SK-N-SH treated with all-trans-retinoic acid at 6 μM for 48 hours (cell line): ENCODE data around the gene GALNTL6.
"Not testable (repeated sequence)": the region's sequence is repeated elsewhere in the genome, so short reads cannot be mapped to it uniquely, and the experiment has no call there.

Source experiments
- CSDC2 ChIP-seq: fragments of 250-450 bp; sonication (Bioruptor Pico); IDR thresholded peaks from 2 replicates; pipeline ENCODE4 v1.5.0; 2020; ENCODE audit warnings: mild to moderate bottlenecking, moderate library complexity
- ISL1 ChIP-seq: fragments of 250-450 bp; sonication (Bioruptor Pico); IDR thresholded peaks from 2 replicates; pipeline ENCODE4 v2.1.2; 2022; ENCODE audit warnings: mild to moderate bottlenecking, moderate library complexity
- OSR1 ChIP-seq: fragments of 250-450 bp; sonication (Bioruptor Pico); IDR thresholded peaks from 2 replicates; pipeline ENCODE4 v1.8.0; 2022; ENCODE audit warnings: moderate library complexity, mild to moderate bottlenecking, inconsistent platforms
- RARB ChIP-seq: fragments of 250-450 bp; sonication (Bioruptor Pico); IDR thresholded peaks from 2 replicates; pipeline ENCODE4 v1.8.0; 2021; ENCODE audit warnings: mild to moderate bottlenecking, moderate library complexity
- TOX ChIP-seq: fragments of 250-450 bp; sonication (Bioruptor Pico); IDR thresholded peaks from 2 replicates; pipeline ENCODE4 v1.8.0; 2021; ENCODE audit warnings: mild to moderate bottlenecking, moderate library complexity, borderline replicate concordance
- ZNF565 ChIP-seq: fragments of 450-650 bp; formaldehyde crosslinking; conservative IDR thresholded peaks from 2 replicates; pipeline ENCODE4 v1.5.0; 2020; ENCODE audit warnings: low read depth, mild to moderate bottlenecking, moderate library complexity
- ZNF70 ChIP-seq: fragments of 450-650 bp; formaldehyde crosslinking; IDR thresholded peaks from 2 replicates; pipeline ENCODE4 v1.5.0; 2020; ENCODE audit warnings: mild to moderate bottlenecking, moderate library complexity
- TF ChIP-seq, protein P1 (sequence below): fragments of 250-450 bp; sonication (Bioruptor Pico); IDR thresholded peaks from 2 replicates; pipeline ENCODE4 v1.5.1; 2020; ENCODE audit warnings: low read depth, mild to moderate bottlenecking, moderate library complexity
- TF ChIP-seq, protein P2 (sequence below): fragments of 250-450 bp; sonication (Bioruptor Pico); IDR thresholded peaks from 2 replicates; pipeline ENCODE4 v1.8.0; 2021; ENCODE audit warnings: low read depth, mild to moderate bottlenecking, moderate library complexity, borderline replicate concordance
- TF ChIP-seq, protein P3 (sequence below): fragments of 250-450 bp; sonication (Bioruptor Pico); IDR thresholded peaks from 2 replicates; pipeline ENCODE4 v1.5.0; 2020; ENCODE audit warnings: mild to moderate bottlenecking, moderate library complexity
- TF ChIP-seq, protein P4 (sequence below): fragments of 250-450 bp; sonication (Bioruptor Pico); IDR thresholded peaks from 2 replicates; pipeline ENCODE4 v1.8.0; 2020; ENCODE audit warnings: mild to moderate bottlenecking, moderate library complexity, borderline replicate concordance

DNA sequence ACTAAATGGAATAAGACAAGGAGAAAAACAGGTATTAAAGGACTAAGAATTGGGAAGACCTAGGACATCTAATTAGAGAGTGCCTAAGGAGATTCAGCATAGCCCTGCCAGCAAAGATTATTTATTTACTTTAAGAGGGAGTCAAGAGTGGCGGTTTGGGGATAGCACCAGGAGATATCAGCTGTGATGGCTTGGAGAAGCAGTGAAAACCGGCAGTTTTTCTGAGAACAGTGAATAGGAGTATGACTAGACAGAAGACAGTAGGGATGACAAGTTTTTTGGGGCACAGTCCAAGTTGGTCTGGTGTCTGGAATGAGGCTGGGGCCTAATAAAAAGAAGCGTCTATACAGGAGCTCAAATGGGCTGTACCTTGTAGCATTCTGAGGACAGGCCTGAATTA lies 1143.1 kb downstream of the GALNTL6 start:
- TF ChIP-seq, protein P1, sequence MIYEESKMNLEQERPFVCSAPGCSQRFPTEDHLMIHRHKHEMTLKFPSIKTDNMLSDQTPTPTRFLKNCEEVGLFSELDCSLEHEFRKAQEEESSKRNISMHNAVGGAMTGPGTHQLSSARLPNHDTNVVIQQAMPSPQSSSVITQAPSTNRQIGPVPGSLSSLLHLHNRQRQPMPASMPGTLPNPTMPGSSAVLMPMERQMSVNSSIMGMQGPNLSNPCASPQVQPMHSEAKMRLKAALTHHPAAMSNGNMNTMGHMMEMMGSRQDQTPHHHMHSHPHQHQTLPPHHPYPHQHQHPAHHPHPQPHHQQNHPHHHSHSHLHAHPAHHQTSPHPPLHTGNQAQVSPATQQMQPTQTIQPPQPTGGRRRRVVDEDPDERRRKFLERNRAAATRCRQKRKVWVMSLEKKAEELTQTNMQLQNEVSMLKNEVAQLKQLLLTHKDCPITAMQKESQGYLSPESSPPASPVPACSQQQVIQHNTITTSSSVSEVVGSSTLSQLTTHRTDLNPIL = not testable (repeated sequence)
- TF ChIP-seq, protein P2, sequence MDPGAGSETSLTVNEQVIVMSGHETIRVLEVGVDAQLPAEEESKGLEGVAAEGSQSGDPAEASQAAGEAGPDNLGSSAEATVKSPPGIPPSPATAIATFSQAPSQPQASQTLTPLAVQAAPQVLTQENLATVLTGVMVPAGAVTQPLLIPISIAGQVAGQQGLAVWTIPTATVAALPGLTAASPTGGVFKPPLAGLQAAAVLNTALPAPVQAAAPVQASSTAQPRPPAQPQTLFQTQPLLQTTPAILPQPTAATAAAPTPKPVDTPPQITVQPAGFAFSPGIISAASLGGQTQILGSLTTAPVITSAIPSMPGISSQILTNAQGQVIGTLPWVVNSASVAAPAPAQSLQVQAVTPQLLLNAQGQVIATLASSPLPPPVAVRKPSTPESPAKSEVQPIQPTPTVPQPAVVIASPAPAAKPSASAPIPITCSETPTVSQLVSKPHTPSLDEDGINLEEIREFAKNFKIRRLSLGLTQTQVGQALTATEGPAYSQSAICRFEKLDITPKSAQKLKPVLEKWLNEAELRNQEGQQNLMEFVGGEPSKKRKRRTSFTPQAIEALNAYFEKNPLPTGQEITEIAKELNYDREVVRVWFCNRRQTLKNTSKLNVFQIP (CRISPR knock-in tag) = not testable (repeated sequence)
- TF ChIP-seq, protein P3, sequence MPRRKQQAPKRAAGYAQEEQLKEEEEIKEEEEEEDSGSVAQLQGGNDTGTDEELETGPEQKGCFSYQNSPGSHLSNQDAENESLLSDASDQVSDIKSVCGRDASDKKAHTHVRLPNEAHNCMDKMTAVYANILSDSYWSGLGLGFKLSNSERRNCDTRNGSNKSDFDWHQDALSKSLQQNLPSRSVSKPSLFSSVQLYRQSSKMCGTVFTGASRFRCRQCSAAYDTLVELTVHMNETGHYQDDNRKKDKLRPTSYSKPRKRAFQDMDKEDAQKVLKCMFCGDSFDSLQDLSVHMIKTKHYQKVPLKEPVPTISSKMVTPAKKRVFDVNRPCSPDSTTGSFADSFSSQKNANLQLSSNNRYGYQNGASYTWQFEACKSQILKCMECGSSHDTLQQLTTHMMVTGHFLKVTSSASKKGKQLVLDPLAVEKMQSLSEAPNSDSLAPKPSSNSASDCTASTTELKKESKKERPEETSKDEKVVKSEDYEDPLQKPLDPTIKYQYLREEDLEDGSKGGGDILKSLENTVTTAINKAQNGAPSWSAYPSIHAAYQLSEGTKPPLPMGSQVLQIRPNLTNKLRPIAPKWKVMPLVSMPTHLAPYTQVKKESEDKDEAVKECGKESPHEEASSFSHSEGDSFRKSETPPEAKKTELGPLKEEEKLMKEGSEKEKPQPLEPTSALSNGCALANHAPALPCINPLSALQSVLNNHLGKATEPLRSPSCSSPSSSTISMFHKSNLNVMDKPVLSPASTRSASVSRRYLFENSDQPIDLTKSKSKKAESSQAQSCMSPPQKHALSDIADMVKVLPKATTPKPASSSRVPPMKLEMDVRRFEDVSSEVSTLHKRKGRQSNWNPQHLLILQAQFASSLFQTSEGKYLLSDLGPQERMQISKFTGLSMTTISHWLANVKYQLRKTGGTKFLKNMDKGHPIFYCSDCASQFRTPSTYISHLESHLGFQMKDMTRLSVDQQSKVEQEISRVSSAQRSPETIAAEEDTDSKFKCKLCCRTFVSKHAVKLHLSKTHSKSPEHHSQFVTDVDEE (CRISPR knock-in tag) = not testable (repeated sequence)
- TF ChIP-seq RARB (CRISPR knock-in tag); OSR1; CSDC2 (CRISPR knock-in tag); ISL1 (CRISPR knock-in tag); ZNF70 (CRISPR knock-in tag); TOX; ZNF565 (CRISPR knock-in tag): not testable (repeated sequence)
- TF ChIP-seq, protein P4, sequence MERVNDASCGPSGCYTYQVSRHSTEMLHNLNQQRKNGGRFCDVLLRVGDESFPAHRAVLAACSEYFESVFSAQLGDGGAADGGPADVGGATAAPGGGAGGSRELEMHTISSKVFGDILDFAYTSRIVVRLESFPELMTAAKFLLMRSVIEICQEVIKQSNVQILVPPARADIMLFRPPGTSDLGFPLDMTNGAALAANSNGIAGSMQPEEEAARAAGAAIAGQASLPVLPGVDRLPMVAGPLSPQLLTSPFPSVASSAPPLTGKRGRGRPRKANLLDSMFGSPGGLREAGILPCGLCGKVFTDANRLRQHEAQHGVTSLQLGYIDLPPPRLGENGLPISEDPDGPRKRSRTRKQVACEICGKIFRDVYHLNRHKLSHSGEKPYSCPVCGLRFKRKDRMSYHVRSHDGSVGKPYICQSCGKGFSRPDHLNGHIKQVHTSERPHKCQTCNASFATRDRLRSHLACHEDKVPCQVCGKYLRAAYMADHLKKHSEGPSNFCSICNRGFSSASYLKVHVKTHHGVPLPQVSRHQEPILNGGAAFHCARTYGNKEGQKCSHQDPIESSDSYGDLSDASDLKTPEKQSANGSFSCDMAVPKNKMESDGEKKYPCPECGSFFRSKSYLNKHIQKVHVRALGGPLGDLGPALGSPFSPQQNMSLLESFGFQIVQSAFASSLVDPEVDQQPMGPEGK (CRISPR knock-in tag) = not testable (repeated sequence)
